Adrenal gland (tissue), 5 donors: Measurements from ENCODE around the gene SEC62.

ENCODE experiments used
- POLR2A ChIP-seq, 2 donors: fragments of 450-650 bp; IDR thresholded peaks; one replicate each; pipeline ENCODE4 v1.6.1; 2017; ENCODE audit warnings: antibody characterized with exemption in 2 of 2, mild to moderate bottlenecking in 2 of 2, moderate library complexity in 1 of 2
- TF ChIP-seq, protein P1 (sequence below), 6 experiments: fragments of 450-650 bp in 4 of 6; fragments of 200-600 bp in 2 of 6; sonication (generic) in 1 of 6; IDR thresholded peaks; 1 replicate in 5 of 6; 2 replicates in 1 of 6; pipeline versions ENCODE4 v1.5.1 to v1.8.0; 2016 to 2021; ENCODE audit warnings: antibody characterized with exemption in 6 of 6, mild to moderate bottlenecking in 2 of 6, moderate library complexity in 1 of 6
- donor health status: DM: no; HTN: no; CAD: no.

DNA sequence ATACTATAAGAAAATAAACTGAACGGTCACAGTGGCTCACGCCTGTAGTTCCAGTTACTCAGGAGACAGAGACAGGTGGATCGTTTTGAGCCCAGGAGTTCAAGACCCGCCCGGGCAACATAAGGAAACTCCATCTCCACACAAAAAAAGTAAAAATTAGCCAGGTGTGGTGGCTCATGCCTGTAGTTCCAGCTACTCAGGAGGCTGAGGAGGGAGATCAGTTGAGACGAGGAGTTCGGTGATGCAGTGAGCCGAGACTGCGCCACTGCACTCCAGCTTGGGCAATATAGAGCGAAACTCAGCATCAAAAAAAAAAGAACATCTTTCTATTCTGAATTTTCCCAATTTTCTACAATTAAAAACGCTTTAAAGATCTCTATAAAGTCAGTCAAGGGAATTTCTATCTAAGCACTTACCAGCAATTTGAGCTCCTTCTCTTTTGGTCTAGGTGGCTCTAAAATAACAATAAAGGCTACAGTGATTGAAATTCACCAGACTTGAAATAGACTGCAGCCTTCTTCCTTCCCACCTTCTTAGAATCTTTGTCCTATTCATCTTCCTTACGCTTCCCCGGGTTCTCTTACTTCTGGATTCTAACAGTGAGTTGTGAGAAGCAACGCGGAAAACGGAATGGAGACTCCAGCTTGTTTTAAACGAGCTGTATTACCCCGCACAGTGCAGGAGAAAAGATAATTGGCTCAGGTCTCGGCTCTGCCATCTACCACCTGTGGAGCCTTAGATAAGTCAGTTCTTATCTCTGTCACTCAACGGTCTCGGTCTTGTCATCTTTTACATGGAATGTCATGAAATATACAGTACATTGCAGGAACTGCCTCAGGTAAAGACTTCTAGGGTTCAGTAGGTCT is 812 bp upstream of the SEC62 start:
- TF ChIP-seq, protein P1, sequence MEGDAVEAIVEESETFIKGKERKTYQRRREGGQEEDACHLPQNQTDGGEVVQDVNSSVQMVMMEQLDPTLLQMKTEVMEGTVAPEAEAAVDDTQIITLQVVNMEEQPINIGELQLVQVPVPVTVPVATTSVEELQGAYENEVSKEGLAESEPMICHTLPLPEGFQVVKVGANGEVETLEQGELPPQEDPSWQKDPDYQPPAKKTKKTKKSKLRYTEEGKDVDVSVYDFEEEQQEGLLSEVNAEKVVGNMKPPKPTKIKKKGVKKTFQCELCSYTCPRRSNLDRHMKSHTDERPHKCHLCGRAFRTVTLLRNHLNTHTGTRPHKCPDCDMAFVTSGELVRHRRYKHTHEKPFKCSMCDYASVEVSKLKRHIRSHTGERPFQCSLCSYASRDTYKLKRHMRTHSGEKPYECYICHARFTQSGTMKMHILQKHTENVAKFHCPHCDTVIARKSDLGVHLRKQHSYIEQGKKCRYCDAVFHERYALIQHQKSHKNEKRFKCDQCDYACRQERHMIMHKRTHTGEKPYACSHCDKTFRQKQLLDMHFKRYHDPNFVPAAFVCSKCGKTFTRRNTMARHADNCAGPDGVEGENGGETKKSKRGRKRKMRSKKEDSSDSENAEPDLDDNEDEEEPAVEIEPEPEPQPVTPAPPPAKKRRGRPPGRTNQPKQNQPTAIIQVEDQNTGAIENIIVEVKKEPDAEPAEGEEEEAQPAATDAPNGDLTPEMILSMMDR (IDR thresholded peaks at IDR 0.05) = no peak
- no peak for TF ChIP-seq POLR2A (IDR thresholded peaks at IDR 0.05)
